ENCODE data around the gene APBB1. TPM values are rescaled to one million over a fixed set of nuclear protein-coding genes. Genes with fewer than 3 reads are reported as not detected.
"Not testable (repeated sequence)": the region's sequence is repeated elsewhere in the genome, so short reads cannot be mapped to it uniquely, and the experiment has no call there.

APBB1 gene
- total RNA-seq, 4 donors from 2014 or later, result 16.2 to 110 (median 38.0) TPM

- Histone ChIP-seq H3K4me3 (no peak overlapping the region), H3K27ac (no peak overlapping the region), H3K9me3 (no peaks in the 10 kb centered on the region), H3K4me1 (peaks cover 0 to 13% of the 10 kb centered on the region in 2 donors), H3K36me3 (no peaks in the 10 kb centered on the region), H3K27me3 (no peaks in the 10 kb centered on the region)
- intact Hi-C loops (cut with DNase I; ENCODE audit: low total_unique reads), result no loop called here
- TF ChIP-seq POLR2A (IDR thresholded peaks at IDR 0.05) (no peak), CTCF (IDR thresholded peaks at IDR 0.05) (no peak)
- no peak for DNase-seq
These were observed 24.8 kb downstream of the APBB1 start for GRCh38 chr11:6393989-6394670.

- H3K27me3 ChIP-seq; H3K4me3 ChIP-seq; intact Hi-C loops (cut with DNase I; ENCODE audit: low total_unique reads); H3K27ac ChIP-seq; H3K36me3 ChIP-seq; H3K9me3 ChIP-seq; DNase-seq: not testable (repeated sequence)
- peaks cover 0 to 13% of the 10 kb centered on the region in 2 donors for H3K4me1 ChIP-seq
These were observed 26.6 kb downstream of the APBB1 start for GRCh38 chr11:6392251-6392650.

- no peak overlapping the region for H3K4me3 ChIP-seq
- no peaks in the 10 kb centered on the region for H3K27me3 ChIP-seq
- H3K36me3 ChIP-seq, result no peaks in the 10 kb centered on the region
- H3K9me3 ChIP-seq, result no peaks in the 10 kb centered on the region
- intact Hi-C loops (cut with DNase I; ENCODE audit: low total_unique reads), result no loop called here
- TF ChIP-seq CTCF (IDR thresholded peaks at IDR 0.05) (no peak), POLR2A (IDR thresholded peaks at IDR 0.05) (no peak)
- no peak for DNase-seq
- H3K4me1 ChIP-seq, result peaks cover 0 to 13% of the 10 kb centered on the region in 2 donors
- H3K27ac ChIP-seq, result no peak overlapping the region
These were observed 27.3 kb downstream of the APBB1 start for GRCh38 chr11:6391537-6392134.

- peak in 1 of 2 donors; percentile 26 for DNase-seq
- H3K4me3 ChIP-seq, result peak overlapping the region; percentile 46 to 87
- intact Hi-C loops (cut with DNase I; ENCODE audit: low total_unique reads), result no loop called here
These were observed 28.0 kb downstream of the APBB1 start for GRCh38 chr11:6390718-6391469.

More at GRCh38 chr11:6390718-6391469, 28.0 kb downstream of the APBB1 start:
- Histone ChIP-seq H3K4me1 (peaks cover 0 to 13% of the 10 kb centered on the region in 2 donors), H3K36me3 (no peaks in the 10 kb centered on the region), H3K9me3 (no peaks in the 10 kb centered on the region), H3K27ac (peak overlapping the region; percentile 77 to 87), H3K27me3 (no peaks in the 10 kb centered on the region)
- TF ChIP-seq POLR2A (IDR thresholded peaks at IDR 0.05), result no peak
- no peak for TF ChIP-seq CTCF (IDR thresholded peaks at IDR 0.05)
